Parietal lobe (tissue), 2 donors: ENCODE data around the gene VSTM5. TPM values are rescaled to one million over a fixed set of nuclear protein-coding genes. Genes with fewer than 3 reads are reported as not detected.

Experiments used
- small RNA-seq: library from RNA; depleted of rRNA; stranded (forward); fragments of <200 nt; gene quantifications from one replicate; pipeline ENCODE3, GENCODE V24; 2014; ENCODE audit warnings: low replicate concordance
- total RNA-seq: library from RNA; depleted of rRNA; stranded (reverse); fragments of >200 nt; gene quantifications from one replicate; pipeline ENCODE4 v1.2.3, GENCODE V29; 2014

VSTM5 gene
- 4.7 TPM for total RNA-seq

GRCh38 chr11:93850594-93851018 lies at the start of gene VSTM5:
TSS of gene VSTM5 (minus strand) at chr11:93850618. CDS start at chr11:93850502, 116 bp downstream.

GRCh38 chr11:93784145-93784934 lies 66.1 kb downstream of the VSTM5 start, which contains the start of gene MED17:
TSS of gene MED17 (plus strand) at chr11:93784282. CDS start at chr11:93784514, 232 bp downstream.

Small RNA genes within 50 kb of the gene (small RNA-seq; reads per million reads assigned to genes)
- not detected for gene RF00019

Other genes with a start within 250 kb of the VSTM5 start
- 55.4 TPM for gene CEP295, start 188.9 kb downstream of the VSTM5 start, total RNA-seq
- gene TAF1D, start 109.1 kb downstream of the VSTM5 start, total RNA-seq = 179 TPM
- gene C11orf54, start 108.9 kb downstream of the VSTM5 start, total RNA-seq = 49.1 TPM
- 81.1 TPM for gene MED17, start 66.3 kb downstream of the VSTM5 start, total RNA-seq
- not detected for gene HEPHL1, start 170.7 kb upstream of the VSTM5 start, total RNA-seq